ENCODE results near the gene HAO1.

DNA sequence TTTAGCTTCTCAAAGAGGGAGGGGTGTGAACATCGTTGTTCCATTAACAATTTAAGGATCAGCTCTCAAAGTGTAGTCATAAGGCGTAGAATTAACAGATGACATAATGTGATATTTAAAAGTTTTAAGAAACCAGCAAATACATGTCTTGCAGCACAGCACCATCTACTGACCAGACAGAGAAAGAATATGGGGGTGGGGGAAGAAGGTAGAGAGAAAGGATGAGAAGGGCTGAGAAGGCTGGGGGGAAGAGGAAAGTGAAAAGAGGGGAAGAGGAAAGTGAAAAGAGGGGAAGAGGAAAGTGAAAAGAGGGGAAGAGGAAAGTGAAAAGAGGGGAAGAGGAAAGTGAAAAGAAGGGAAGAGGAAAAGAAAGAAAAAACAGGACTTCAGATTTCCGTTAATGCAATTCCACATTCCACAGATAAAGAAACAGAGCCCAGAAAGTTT is 80.9 kb downstream of the HAO1 start:
- TF ChIP-seq, protein P1, sequence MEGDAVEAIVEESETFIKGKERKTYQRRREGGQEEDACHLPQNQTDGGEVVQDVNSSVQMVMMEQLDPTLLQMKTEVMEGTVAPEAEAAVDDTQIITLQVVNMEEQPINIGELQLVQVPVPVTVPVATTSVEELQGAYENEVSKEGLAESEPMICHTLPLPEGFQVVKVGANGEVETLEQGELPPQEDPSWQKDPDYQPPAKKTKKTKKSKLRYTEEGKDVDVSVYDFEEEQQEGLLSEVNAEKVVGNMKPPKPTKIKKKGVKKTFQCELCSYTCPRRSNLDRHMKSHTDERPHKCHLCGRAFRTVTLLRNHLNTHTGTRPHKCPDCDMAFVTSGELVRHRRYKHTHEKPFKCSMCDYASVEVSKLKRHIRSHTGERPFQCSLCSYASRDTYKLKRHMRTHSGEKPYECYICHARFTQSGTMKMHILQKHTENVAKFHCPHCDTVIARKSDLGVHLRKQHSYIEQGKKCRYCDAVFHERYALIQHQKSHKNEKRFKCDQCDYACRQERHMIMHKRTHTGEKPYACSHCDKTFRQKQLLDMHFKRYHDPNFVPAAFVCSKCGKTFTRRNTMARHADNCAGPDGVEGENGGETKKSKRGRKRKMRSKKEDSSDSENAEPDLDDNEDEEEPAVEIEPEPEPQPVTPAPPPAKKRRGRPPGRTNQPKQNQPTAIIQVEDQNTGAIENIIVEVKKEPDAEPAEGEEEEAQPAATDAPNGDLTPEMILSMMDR (conservative IDR thresholded peaks at IDR 0.05; ENCODE audit: low read length) = peak; percentile 91
- TF ChIP-seq EZH2phosphoT487 (IDR thresholded peaks at IDR 0.05; ENCODE audit: borderline replicate concordance) = no peak

Measured in Loucy (cell line).